WTC11 (cell line): ENCODE measurements around the gene NFIX. TPM values are rescaled to one million over a fixed set of nuclear protein-coding genes. Genes with fewer than 3 reads are reported as not detected.

Experiments used
- ATAC-seq: fragments of 200-7000 bp; cut with Tn5 transposase; 2 replicates; pipeline ENCODE4 v1.10.0; 2021; ENCODE audit warnings: mild to moderate bottlenecking, moderate library complexity
- CTCF ChIA-PET: fragments of 300-600 bp; sonication (Branson Sonifier 250); formaldehyde crosslinking; loops from one replicate; lab custom pipeline; 2021; ENCODE audit warnings: antibody characterized with exemption; lab: Charles Lee
- POLR2A ChIA-PET: fragments of 350-600 bp; sonication (Branson Sonifier 250); formaldehyde crosslinking; loops from one replicate; lab custom pipeline; 2021; ENCODE audit warnings: antibody characterized with exemption; lab: Charles Lee
- DNase-seq: peaks from one replicate; pipeline ENCODE4 v3.0.0; 2021; ENCODE audit warnings: low spot score
- H3K27ac Mint-ChIP-seq: 2 replicates; pipeline ENCODE4 v1.8.0; 2021; ENCODE audit warnings: mixed read lengths
- H3K27me3 Mint-ChIP-seq: 2 replicates; pipeline ENCODE4 v1.8.0; 2021; ENCODE audit warnings: low read depth, mild to moderate bottlenecking, moderate library complexity, mixed read lengths
- H3K36me3 Mint-ChIP-seq: 2 replicates; pipeline ENCODE4 v1.8.0; 2021; ENCODE audit warnings: mixed read lengths
- H3K4me1 Mint-ChIP-seq: 2 replicates; pipeline ENCODE4 v1.8.0; 2022; ENCODE audit warnings: mixed read lengths
- H3K4me3 Mint-ChIP-seq: 2 replicates; pipeline ENCODE4 v1.8.0; 2021; ENCODE audit warnings: mild to moderate bottlenecking, moderate library complexity, mixed read lengths
- H3K9me3 Mint-ChIP-seq: 2 replicates; pipeline ENCODE4 v1.8.0; 2021; ENCODE audit warnings: mixed read lengths
- CBFB ChIP-seq: sonication (generic); formaldehyde crosslinking; IDR thresholded peaks from 2 replicates; pipeline ENCODE4 v1.8.1; 2022; ENCODE audit warnings: mild to moderate bottlenecking, low read depth, missing genetic modification reagents
- CREB1 ChIP-seq: sonication (generic); formaldehyde crosslinking; IDR thresholded peaks from 2 replicates; pipeline ENCODE4 v1.8.0; 2023; ENCODE audit warnings: mild to moderate bottlenecking, missing genetic modification reagents
- FOXK1 ChIP-seq: sonication (generic); formaldehyde crosslinking; IDR thresholded peaks from 2 replicates; pipeline ENCODE4 v1.8.0; 2022; ENCODE audit warnings: mild to moderate bottlenecking, moderate library complexity, missing genetic modification reagents
- GTF2I ChIP-seq: fragments of 250-450 bp; sonication (Bioruptor Pico); conservative IDR thresholded peaks from 2 replicates; pipeline ENCODE4 v1.4.0; 2021; ENCODE audit warnings: mild to moderate bottlenecking
- NFATC4 ChIP-seq: fragments of 250-450 bp; sonication (Bioruptor Pico); IDR thresholded peaks from 2 replicates; pipeline ENCODE4 v1.9.0; 2021; ENCODE audit warnings: mild to moderate bottlenecking
- NFE2L1 ChIP-seq: sonication (generic); formaldehyde crosslinking; IDR thresholded peaks from 2 replicates; pipeline ENCODE4 v1.8.1; 2023; ENCODE audit warnings: missing genetic modification reagents
- NFYB ChIP-seq: sonication (generic); formaldehyde crosslinking; conservative IDR thresholded peaks from 2 replicates; pipeline ENCODE4 v1.8.0; 2022; ENCODE audit warnings: low read depth, missing genetic modification reagents
- NR2C2 ChIP-seq: sonication (generic); formaldehyde crosslinking; IDR thresholded peaks from 2 replicates; pipeline ENCODE4 v1.8.0; 2022; ENCODE audit warnings: mild to moderate bottlenecking, missing genetic modification reagents
- OVOL2 ChIP-seq: fragments of 250-450 bp; sonication (Bioruptor Pico); IDR thresholded peaks from 2 replicates; pipeline ENCODE4 v1.9.0; 2021; ENCODE audit warnings: mild to moderate bottlenecking, borderline replicate concordance
- SOX15 ChIP-seq: fragments of 250-450 bp; sonication (Bioruptor Pico); IDR thresholded peaks from 2 replicates; pipeline ENCODE4 v1.9.0; 2021; ENCODE audit warnings: mild to moderate bottlenecking
- TEAD1 ChIP-seq: sonication (generic); formaldehyde crosslinking; IDR thresholded peaks from 2 replicates; pipeline ENCODE4 v1.8.0; 2022; ENCODE audit warnings: mild to moderate bottlenecking, missing genetic modification reagents
- ZBTB21 ChIP-seq: sonication (generic); formaldehyde crosslinking; IDR thresholded peaks from 2 replicates; pipeline ENCODE4 v1.8.1; 2023; ENCODE audit warnings: mild to moderate bottlenecking, missing genetic modification reagents, borderline replicate concordance
- total RNA-seq: library from RNA; stranded (reverse); gene quantifications from 3 replicates; pipeline ENCODE4 v1.2.3, GENCODE V29; 2021
- TF ChIP-seq, protein P1 (sequence below): sonication (generic); formaldehyde crosslinking; IDR thresholded peaks from 2 replicates; pipeline ENCODE4 v1.8.0; 2023; ENCODE audit warnings: missing genetic modification reagents, mild to moderate bottlenecking, borderline replicate concordance
- TF ChIP-seq, protein P2 (sequence below): sonication (generic); formaldehyde crosslinking; IDR thresholded peaks from 2 replicates; pipeline ENCODE4 v1.8.0; 2022; ENCODE audit warnings: mild to moderate bottlenecking, missing genetic modification reagents
- TF ChIP-seq, protein P3 (sequence below): fragments of 250-450 bp; sonication (Bioruptor Pico); IDR thresholded peaks from 2 replicates; pipeline ENCODE4 v2.1.2; 2022; ENCODE audit warnings: mild to moderate bottlenecking, moderate library complexity
- TF ChIP-seq, protein P4 (sequence below): sonication (generic); formaldehyde crosslinking; IDR thresholded peaks from 2 replicates; pipeline ENCODE4 v1.8.1; 2023; ENCODE audit warnings: mild to moderate bottlenecking, missing genetic modification reagents
- TF ChIP-seq, protein P5 (sequence below): sonication (generic); formaldehyde crosslinking; IDR thresholded peaks from 2 replicates; pipeline ENCODE4 v1.8.0; 2022; ENCODE audit warnings: mild to moderate bottlenecking, missing genetic modification reagents

Gene NFIX
- total RNA-seq, 1 experiment from 2014 or later = 1.4 TPM

DNA sequence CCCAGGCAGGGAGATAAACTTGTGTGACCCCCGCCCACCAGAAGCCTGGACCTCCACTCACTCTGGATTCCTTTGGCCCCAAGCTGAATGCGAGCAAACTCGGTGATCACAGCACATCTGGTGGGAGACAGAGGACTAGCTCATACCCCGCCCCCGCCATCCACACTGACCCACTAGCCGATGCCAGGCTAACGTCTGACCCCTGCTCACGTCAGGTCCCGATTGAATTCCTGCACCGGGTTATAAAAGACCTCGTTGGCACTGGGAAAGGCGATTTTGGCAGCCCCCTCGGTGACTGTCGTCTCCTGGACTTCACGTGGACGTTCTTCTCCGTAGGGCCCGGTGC is 120.6 kb downstream of the NFIX start:
- no peaks in the 10 kb centered on the region; the same call in 1 of the 2 replicates for H3K27me3 Mint-ChIP-seq
- no peak for DNase-seq
- H3K27ac Mint-ChIP-seq = peak overlapping the region; percentile 98
- TF ChIP-seq, protein P1, sequence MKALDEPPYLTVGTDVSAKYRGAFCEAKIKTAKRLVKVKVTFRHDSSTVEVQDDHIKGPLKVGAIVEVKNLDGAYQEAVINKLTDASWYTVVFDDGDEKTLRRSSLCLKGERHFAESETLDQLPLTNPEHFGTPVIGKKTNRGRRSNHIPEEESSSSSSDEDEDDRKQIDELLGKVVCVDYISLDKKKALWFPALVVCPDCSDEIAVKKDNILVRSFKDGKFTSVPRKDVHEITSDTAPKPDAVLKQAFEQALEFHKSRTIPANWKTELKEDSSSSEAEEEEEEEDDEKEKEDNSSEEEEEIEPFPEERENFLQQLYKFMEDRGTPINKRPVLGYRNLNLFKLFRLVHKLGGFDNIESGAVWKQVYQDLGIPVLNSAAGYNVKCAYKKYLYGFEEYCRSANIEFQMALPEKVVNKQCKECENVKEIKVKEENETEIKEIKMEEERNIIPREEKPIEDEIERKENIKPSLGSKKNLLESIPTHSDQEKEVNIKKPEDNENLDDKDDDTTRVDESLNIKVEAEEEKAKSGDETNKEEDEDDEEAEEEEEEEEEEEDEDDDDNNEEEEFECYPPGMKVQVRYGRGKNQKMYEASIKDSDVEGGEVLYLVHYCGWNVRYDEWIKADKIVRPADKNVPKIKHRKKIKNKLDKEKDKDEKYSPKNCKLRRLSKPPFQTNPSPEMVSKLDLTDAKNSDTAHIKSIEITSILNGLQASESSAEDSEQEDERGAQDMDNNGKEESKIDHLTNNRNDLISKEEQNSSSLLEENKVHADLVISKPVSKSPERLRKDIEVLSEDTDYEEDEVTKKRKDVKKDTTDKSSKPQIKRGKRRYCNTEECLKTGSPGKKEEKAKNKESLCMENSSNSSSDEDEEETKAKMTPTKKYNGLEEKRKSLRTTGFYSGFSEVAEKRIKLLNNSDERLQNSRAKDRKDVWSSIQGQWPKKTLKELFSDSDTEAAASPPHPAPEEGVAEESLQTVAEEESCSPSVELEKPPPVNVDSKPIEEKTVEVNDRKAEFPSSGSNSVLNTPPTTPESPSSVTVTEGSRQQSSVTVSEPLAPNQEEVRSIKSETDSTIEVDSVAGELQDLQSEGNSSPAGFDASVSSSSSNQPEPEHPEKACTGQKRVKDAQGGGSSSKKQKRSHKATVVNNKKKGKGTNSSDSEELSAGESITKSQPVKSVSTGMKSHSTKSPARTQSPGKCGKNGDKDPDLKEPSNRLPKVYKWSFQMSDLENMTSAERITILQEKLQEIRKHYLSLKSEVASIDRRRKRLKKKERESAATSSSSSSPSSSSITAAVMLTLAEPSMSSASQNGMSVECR (CRISPR knock-in tag) = 0 out of 2 replicates have a peak, but pooled peaks have one; percentile 3
- TF ChIP-seq, protein P2, sequence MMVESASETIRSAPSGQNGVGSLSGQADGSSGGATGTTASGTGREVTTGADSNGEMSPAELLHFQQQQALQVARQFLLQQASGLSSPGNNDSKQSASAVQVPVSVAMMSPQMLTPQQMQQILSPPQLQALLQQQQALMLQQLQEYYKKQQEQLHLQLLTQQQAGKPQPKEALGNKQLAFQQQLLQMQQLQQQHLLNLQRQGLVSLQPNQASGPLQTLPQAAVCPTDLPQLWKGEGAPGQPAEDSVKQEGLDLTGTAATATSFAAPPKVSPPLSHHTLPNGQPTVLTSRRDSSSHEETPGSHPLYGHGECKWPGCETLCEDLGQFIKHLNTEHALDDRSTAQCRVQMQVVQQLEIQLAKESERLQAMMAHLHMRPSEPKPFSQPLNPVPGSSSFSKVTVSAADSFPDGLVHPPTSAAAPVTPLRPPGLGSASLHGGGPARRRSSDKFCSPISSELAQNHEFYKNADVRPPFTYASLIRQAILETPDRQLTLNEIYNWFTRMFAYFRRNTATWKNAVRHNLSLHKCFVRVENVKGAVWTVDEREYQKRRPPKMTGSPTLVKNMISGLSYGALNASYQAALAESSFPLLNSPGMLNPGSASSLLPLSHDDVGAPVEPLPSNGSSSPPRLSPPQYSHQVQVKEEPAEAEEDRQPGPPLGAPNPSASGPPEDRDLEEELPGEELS (CRISPR knock-in tag) = 0 out of 2 replicates have a peak, but pooled peaks have one; percentile 8
- TF ChIP-seq, protein P3, sequence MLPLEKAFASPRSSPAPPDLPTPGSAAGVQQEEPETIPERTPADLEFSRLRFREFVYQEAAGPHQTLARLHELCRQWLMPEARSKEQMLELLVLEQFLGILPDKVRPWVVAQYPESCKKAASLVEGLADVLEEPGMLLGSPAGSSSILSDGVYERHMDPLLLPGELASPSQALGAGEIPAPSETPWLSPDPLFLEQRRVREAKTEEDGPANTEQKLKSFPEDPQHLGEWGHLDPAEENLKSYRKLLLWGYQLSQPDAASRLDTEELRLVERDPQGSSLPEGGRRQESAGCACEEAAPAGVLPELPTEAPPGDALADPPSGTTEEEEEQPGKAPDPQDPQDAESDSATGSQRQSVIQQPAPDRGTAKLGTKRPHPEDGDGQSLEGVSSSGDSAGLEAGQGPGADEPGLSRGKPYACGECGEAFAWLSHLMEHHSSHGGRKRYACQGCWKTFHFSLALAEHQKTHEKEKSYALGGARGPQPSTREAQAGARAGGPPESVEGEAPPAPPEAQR = no peak
- no peak for TF ChIP-seq CBFB (CRISPR knock-in tag)
- ATAC-seq = no peak
- H3K4me1 Mint-ChIP-seq = peaks cover 34% of the 10 kb centered on the region
- ChIA-PET CTCF (interaction anchor here (2.0 to 3.7 kb wide), 2 partner anchors 11 to 21 kb away, joined by 5 to 16 read pairs; no protein-coding TSS in a partner anchor), POLR2A (interaction anchor here (1.8 kb wide), 1 partner anchor 37 kb away, joined by 4 read pairs; no protein-coding TSS in a partner anchor)
- H3K36me3 Mint-ChIP-seq = peaks cover 11% of the 10 kb centered on the region; the same call in 1 of the 2 replicates
- H3K9me3 Mint-ChIP-seq = no peaks in the 10 kb centered on the region
- H3K4me3 Mint-ChIP-seq = peak overlapping the region; percentile 96

DNA sequence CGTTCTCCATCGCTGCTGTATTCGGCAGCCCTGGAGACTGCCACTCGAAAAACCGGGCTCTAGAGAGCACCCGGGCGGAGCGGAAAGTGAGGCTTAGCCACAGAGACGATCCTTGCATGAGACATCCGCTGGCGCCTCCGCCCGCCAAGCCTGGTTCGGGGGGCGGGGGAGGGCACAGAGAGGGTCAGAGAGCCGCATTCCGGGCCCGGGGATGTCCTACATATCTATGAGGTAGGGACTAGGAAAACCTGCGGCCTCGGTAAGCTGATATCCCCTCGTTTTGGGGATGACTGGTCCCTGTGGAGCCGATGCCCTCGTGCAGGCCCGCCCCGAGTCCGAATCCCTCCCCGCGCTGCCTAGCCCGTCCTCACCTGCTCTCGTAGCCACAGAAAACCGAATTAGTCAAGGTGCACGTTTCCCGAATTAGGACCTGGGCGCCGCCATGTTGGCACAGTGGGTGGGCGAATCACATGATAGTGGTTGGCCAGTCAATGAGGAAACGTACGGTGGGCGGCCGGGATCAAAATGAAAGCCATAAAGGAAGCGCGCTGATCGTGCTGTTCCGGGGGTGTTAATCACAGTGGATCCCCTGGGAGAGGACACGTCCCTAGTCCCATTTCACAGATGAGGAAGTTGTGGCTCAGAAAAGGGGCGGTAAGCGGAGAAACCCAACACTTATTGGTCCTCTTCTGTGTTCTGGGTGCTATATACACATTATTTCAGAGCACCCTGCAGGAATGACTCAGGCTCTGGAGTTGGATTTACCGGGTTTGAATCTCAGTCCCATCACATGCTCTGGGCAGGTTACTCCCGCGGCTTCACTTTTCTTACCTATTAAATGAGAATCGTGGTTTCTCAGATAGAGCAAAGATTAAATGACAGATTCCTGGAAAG is 121.3 kb downstream of the NFIX start, which contains the start of gene TRMT1:
Gene TRMT1, minus strand, starts transcription at position 459 of the 894 bp plus-strand sequence. Its CDS starts 341 bp downstream, at position 118.
- ATAC-seq (peak; percentile 10), DNase-seq (peak; percentile 95)
- Mint-ChIP-seq H3K27me3 (no peaks in the 10 kb centered on the region; the same call in 1 of the 2 replicates), H3K9me3 (no peaks in the 10 kb centered on the region), H3K36me3 (peaks cover 11% of the 10 kb centered on the region; the same call in 1 of the 2 replicates), H3K27ac (peak within 1 kb of the TSS; percentile 98), H3K4me1 (peaks cover 41% of the 10 kb centered on the region), H3K4me3 (peak within 1 kb of the TSS; percentile 96)
- POLR2A ChIA-PET = interaction anchor here (1.8 to 3.3 kb wide), 2 partner anchors 36 kb away, joined by 4 to 30 read pairs; no protein-coding TSS in a partner anchor
- CTCF ChIA-PET = interaction anchor here (2.0 to 3.7 kb wide), 3 partner anchors 12 to 151 kb away, joined by 5 to 16 read pairs (median 14); no protein-coding TSS in a partner anchor
- TF ChIP-seq NFYB (CRISPR knock-in tag) = peak; percentile 90
- no peak for TF ChIP-seq OVOL2 (CRISPR knock-in tag)
- TF ChIP-seq TEAD1 = peak; percentile 84; the same call in 1 of the 2 replicates
- peak; percentile 87 for TF ChIP-seq FOXK1 (CRISPR knock-in tag)
- 0 out of 2 replicates have a peak, but pooled peaks have one; percentile 32 for TF ChIP-seq NFE2L1 (CRISPR knock-in tag)
- TF ChIP-seq CREB1 (CRISPR knock-in tag) = no peak
- TF ChIP-seq NFATC4 (CRISPR knock-in tag) = no peak
- TF ChIP-seq ZBTB21 (CRISPR knock-in tag) = no peak
- TF ChIP-seq, protein P4, sequence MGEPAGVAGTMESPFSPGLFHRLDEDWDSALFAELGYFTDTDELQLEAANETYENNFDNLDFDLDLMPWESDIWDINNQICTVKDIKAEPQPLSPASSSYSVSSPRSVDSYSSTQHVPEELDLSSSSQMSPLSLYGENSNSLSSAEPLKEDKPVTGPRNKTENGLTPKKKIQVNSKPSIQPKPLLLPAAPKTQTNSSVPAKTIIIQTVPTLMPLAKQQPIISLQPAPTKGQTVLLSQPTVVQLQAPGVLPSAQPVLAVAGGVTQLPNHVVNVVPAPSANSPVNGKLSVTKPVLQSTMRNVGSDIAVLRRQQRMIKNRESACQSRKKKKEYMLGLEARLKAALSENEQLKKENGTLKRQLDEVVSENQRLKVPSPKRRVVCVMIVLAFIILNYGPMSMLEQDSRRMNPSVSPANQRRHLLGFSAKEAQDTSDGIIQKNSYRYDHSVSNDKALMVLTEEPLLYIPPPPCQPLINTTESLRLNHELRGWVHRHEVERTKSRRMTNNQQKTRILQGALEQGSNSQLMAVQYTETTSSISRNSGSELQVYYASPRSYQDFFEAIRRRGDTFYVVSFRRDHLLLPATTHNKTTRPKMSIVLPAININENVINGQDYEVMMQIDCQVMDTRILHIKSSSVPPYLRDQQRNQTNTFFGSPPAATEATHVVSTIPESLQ (CRISPR knock-in tag) = no peak
- TF ChIP-seq GTF2I = peak; percentile 96
- TF ChIP-seq, protein P5, sequence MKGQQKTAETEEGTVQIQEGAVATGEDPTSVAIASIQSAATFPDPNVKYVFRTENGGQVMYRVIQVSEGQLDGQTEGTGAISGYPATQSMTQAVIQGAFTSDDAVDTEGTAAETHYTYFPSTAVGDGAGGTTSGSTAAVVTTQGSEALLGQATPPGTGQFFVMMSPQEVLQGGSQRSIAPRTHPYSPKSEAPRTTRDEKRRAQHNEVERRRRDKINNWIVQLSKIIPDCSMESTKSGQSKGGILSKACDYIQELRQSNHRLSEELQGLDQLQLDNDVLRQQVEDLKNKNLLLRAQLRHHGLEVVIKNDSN = peak; percentile 98
- TF ChIP-seq, protein P2 (CRISPR knock-in tag) = no peak
- no peak for TF ChIP-seq SOX15 (CRISPR knock-in tag)
- no peak for TF ChIP-seq NR2C2
